ENCODE measurements around the gene KCNJ12.
"Not testable (repeated sequence)": the region's sequence is repeated elsewhere in the genome, so short reads cannot be mapped to it uniquely, and the experiment has no call there.

KCNJ12 gene

DNA sequence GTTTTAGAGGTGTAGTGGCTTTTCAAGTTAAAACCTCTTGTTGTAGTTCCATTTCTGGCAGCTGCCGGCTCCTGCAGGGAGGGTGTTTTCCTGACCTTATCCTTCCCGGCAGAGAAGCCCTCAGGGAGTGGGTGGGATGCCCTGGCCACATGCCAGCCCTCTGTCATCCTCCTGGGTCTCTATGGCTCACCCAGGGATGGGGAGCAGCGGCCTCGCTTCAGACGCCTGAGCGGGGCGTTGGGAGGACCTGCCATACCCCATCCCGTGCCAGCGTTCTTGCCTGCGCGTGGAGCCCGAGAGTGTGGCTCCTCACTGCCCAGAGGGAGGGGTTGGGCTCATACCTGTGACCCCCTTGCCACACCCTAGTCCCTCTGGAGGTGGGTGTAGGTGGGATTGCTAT is 11.9 kb downstream of the KCNJ12 start:
- DNase-seq: no peak

DNA sequence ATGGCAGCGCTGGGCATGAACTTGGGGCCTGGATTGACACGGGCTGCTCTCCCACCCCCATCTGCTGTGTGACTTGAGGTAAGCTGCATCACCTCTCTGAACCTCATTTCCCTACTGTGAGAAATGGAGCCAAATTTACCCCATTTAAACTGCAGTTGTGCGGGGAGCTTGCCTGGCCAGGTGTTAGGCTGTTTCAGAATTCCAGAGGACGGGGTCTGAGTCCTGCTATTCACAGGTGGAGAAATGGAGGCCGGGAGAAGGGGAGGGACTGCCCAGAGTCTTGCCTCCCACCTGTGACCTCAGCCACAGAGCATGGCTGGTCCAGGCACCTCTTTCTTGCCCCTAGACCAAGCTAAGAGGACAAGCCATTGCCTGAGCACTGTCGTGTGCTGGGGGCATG is 12.8 kb downstream of the KCNJ12 start:
- DNase-seq: no peak

DNA sequence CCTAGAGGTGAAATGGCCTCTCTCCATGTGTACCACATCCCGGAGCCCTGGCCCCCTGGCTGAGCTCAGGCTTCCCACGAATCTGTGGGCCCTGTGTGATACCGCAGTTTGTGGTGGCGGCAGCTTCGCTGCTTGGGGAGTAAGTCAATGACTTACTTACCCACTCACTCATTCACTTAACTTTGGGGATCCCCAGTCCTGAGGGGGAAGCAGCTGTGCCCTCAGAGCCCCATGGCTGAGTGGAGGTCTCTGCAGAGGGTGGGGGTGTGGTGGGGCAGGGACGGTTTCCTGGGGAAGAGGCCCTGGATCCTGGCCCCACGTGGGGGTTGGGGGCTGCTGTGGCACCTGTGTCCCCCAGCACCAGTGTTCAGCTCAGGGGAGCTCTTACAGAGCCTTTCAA is 13.2 kb downstream of the KCNJ12 start:
- DNase-seq: no peak

DNA sequence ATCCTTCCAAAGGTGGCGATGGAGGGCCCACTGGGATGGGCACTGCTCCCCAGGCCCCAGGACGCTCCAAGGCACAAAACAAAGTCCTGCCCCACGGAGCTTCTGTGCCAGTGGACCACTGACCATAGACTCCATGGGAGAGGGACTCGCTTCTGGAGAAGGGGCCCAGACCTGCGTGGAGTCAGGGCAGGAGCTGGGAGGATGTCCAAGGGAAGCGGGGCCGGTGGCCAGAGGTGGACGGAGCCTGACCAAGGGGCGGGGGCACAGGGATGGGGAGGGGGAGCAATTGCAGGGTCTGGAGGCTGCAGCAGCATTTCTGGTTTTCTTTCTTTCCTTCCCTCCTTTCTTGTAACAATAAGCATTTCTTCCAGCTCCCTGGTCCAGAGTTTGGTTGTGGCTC is 14.1 kb downstream of the KCNJ12 start:
- no peak for DNase-seq

DNA sequence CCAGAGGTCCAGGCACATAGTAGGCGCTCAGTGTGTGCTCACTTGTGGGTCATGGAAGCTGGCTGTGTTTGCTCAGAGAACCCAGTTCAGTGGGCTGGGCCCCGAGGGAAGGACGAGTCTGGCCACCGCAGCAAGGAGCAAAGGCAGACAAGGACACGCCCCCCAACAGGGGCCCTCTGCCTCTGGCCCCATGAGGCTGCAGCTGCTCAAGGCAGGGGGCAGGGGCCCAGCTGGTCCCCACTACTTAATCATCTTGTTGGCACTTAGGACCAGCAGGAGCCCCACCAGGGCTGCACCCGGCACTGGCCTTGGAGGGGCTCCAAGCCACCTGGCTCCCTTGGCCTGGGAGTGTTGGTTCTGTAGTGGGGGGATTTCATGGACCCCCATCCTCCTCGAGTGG is 16.1 kb downstream of the KCNJ12 start:
- no peak for DNase-seq

DNA sequence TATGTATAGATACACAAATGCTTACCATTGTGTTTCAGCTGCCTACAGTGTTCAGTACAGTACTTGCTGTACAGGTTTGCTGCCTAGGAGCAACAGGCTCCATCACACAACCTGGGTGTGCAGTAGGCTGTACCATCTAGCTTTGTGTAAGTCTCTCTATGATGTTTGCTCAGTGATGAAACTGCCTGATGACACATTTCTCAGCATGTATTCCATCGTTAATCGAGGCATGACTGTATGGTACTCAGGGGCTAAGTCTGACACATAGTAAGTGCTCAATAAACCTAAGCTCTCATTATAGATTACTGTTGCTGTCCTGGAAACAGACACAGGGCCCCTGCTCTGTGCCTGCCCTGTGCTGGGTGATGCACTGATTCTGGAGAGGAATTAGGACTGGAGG is 18.1 kb downstream of the KCNJ12 start:
- DNase-seq: no peak

DNA sequence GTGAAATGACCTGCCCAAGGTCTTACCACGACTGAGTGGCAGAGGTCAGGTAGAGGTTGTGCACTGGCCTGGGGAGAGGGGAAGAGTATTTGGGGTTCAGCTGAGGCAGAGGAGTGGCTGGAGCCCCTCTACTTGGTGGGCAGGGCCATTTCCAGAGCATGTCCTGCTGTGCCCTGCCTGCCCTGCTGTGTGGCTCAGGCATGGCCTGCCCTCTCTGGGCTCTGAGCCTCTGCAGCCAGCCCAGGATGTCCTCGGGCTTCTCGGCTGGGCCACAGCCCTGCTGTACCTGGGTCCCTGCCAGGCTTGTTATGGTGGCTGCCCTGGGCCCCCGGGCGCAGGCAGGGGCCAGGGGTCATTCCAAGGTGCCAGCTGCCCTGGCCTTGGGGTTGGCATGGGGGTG is 19.6 kb downstream of the KCNJ12 start:
- DNase-seq: no peak

DNA sequence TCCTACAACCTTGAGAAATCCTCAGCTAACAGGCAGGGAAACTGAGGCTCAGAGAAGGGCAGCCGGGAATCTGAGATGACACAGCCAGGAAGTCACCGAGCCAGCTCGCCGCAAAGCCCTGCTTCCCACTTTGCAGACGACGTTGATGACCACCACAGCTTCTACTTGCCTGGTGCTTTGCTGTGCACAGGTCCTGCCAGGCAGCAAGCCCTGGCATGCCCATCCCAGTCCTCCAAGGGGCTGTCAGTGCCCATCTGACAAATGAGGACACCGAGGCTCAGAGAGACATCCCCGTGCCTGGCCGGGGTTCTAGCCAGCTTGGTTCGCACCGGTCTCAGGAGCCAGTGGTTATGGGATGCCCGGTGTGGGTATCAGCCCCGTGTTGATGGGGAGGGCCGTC is 20.1 kb downstream of the KCNJ12 start:
- no peak for DNase-seq

DNA sequence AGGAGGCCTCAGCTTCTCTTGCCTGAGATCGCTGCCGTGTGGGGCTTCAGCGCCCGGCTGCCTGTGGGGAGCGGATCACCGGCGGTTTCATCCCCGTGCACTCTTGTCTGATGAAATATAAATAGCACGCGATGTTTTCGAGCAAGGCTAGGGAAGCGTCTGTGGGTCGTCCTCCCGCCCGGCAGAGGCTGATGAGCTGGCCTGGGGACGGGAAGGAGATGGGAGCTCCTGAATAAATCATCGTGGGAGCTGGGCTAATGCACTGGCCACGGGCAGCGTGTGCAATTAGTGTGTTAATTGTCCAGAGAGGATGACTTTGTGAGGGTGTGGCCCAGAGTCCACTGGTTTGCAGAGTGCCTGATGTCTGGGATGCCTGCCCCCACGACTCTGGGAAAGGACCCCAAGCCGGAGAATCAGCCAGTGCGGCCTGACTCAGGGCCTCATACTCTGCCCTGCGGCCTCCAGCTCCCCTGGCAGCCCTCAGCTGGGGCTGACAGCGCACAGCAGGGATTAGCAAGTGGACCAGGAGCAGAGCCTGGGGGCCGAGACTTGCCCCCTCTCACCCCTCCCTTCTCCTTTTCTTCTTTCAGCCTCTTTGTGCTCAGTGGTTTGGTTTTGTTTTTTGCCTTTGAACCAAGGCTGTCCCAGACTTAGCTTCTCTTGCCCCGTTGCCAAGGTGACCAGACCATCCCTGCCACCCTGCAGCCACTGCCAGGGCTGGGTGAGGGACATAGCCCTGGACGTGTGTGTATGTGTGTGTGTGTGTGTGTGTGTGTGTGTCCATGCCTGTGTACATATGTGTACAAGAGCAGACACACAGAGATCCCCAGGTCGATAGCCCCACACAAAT is 21.4 kb downstream of the KCNJ12 start:
- DNase-seq: no peak

DNA sequence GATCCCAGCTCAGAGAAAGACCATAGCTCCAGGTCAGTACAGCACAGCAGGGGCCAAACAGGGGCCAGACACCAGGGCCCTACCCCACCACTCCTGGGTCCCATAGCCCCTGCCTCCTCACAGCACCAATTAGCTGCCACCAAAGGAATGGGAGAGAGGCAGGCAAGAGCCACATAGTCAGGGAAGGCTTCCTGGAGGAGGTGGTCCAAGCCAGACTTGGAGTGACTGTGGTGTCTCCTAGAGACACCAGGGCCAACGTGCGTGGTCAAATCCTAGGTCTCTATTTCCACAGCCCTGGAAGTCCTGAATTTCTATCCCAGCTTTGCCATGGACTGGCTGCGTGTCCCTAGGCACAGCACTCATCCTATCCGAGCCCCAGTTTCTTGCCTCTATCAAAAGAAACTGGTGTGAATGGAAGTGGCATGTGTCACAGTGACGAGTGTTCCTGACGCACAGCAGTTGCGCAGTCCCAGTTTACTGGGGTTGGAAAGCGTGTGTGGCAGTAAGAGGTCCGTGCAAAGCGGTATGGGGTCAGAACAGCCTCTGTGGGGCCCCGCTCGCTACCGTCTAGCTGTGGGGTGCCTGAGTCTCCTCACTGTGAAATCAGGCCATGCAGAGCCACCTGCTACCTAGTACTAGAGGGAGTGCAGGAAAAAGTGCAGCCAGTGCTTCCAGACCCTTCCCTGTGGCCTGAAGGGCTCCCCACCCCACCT is 23.5 kb downstream of the KCNJ12 start:
- DNase-seq: no peak

DNA sequence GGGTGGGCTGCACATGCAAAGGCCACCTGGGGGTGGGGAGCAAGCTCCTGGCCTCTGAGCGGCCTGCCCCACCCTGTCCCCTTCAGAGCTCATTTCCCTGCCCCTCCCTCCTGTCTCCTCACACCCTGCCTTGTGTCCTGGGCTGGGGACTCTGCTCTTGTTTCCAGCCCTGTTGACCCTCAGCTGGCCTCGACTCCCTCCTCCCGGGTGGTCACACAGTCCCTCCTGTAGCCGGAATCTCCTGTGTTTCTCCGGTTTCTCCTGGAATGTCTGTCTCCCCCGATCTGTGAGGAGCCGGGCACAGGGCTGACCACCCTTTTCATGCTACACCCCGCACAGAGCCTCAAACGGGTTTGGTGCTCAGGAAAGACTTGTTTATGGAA is 24.0 kb downstream of the KCNJ12 start:
- not testable (repeated sequence) for DNase-seq

DNA sequence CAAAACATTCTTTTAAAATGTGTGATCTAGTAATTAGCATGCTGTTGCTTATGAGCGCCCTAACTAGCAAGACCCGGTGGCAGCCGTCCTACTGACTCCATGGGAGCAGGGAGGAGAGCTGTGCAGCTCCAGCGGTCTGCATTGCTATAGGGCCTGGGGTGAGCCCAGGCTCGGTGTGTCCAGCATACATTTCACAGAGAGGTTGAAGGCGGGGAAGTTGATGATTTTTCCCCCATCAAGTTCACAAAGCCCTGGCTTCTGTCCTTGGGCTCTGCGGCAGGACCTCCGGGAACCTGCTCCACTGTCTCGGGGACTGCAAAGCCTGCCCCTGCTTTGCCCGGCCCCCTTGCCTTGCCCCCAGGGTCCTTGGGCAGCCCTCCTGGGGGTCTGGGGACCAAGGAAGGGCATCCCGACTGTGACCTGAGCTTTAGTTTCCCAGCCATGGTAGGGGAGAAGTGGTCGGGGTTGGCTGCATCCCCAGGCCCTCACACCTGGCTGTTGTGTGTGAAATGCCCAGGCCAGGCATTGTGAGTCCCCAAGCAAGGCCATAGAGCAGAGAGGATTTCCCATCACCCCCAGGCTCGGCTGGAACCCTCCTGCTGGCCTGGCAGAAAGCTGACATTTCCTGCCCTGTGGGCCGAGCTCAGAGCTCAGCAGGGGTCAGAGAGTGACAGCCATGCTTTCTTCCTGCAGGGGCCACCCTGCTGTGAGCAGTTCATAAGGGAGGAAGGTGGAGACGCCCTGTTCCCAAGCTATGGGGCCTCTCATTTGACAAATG is 24.8 kb downstream of the KCNJ12 start:
- DNase-seq: no peak

DNA sequence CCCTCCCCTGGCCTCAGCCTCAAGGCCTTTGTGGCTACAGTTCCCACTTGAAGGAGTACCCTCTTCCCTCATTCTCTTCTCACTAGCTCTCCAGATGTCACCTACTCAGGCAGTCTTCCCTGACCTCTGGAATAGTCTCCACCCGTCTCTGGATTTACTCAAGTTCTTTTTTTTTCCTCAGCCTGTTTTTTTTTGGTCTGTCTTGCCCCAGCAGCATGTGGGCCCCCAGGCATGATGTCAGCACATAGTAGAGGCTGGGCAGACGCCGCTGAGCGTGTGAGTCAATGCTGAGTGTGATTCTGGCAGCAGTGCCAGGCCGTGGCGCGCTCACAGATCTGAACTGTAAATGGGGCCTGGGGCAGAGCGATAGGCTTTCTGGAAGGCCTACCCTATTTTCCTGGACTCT is 26.0 kb downstream of the KCNJ12 start:
- DNase-seq: not testable (repeated sequence)

DNA sequence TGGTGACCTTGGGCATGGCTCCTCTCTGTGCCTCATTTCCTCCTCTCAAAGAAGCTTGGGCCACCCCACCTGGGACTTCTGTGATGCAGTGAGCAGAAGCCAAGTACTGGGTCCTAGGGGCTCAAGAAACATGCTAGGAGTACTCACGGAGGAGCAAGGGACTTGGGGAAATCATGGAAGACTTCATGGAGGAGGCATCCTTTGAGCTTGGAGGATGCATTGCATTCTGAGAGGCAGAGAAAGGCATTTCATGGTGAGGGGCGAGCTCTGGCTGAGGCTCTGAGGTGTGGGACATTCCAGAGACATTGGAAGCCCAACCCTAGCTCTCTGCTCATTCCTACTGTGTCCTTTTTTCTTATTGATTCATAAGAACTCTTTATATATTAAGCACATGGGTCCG is 26.8 kb downstream of the KCNJ12 start:
- DNase-seq: not testable (repeated sequence)

DNA sequence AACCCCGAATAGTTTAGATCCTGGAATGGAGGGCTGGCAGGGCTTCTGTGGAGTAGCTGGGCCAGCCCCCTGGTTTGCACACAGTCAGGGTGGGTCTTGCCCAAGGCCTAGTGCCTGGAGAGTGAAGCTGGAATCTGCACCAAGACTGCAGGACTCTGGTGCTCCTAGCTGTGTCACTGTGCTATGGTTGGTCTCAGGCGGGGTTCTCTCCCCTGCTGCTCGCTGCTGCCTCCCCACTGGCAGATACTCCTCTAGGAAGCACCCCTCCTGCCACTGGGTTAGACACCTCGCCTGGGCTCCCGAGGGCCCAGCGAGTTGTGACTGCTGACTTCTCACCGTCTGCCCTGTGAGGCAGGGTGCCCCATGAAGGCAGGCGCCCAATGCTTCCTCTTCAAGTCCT is 27.9 kb downstream of the KCNJ12 start:
- DNase-seq: not testable (repeated sequence)

DNA sequence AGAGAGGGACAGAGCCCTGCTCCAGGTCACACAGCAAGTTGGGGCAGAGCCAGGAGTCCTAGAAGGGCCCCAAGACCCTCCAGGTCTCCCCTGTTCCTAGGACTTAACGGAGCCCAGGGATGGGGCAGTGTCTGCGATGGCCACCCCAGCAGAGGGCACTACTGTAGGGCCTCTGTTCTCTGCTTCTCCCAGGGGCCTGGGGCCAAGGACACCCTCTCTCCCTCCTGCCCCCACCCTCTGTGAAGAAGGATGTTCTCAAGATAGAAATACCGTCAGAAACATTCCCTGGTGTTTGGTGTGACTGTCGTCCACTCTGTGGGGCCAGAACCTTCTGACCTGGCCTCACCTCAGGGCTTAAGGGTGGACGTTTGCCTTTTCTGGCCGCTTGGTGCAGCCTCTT is 28.4 kb downstream of the KCNJ12 start:
- DNase-seq: not testable (repeated sequence)

DNA sequence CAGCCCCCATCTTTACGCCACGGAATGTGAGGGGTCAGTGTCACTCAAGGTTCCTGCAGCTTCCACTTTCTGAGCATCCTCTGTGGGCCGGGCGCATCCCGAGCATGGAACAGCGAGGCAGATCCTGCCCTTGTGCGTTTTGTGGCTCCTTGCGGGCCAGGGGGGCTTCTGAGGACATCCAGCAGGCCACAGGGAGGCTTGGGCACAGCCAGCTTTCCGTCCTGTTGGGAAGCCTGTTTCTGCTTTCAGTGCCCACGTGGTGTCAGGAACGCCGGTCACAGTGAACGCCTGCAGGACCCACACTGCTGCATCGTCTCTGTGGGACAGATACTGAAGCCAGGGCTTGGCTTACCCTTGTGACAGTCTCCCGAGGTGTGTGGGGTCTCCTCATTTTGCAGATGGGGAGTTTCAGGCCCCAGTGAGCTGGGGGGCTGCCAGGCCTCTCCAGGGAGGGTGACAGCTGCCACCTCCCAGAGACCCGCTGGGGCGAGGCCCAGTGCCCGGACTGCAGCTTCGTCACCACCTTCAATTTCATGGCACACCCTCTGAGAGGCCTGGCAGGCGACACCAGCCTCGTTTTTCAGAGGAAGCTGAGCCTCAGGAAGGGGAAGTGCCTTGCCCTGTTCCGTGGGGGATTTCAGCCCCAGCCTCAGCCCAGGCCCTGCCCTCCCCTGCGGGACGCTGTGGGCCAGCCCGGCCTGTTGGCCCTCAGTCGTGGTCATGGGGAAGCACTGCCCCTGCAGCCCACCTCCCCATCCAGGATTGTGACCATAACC is 29.0 kb downstream of the KCNJ12 start:
- DNase-seq: peak; percentile 16

DNA sequence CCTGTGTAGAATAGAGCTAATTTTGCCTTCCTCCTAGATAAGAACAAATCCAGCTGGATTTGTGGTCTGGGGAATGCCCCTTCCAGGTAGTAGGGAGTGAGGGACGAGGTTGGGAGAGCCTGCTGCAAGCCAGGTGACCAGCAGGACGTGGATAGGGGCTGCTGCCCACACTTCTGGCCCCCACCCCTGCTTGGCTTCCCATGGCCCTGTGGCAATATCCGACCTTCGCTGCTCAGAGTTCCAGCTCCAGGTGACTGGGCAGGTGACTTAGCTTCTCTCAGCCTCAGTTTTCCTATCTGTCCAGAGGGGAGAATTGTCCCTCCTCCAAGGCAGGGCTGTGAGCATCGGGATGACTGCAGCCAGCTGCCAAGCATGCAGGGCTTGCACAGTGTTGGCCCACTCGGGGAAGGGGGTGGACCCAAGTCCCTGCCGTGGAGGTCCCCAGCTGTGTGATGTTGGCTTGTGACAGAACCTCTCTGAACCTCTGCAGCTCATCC is 29.8 kb downstream of the KCNJ12 start:
- DNase-seq: not testable (repeated sequence)

DNA sequence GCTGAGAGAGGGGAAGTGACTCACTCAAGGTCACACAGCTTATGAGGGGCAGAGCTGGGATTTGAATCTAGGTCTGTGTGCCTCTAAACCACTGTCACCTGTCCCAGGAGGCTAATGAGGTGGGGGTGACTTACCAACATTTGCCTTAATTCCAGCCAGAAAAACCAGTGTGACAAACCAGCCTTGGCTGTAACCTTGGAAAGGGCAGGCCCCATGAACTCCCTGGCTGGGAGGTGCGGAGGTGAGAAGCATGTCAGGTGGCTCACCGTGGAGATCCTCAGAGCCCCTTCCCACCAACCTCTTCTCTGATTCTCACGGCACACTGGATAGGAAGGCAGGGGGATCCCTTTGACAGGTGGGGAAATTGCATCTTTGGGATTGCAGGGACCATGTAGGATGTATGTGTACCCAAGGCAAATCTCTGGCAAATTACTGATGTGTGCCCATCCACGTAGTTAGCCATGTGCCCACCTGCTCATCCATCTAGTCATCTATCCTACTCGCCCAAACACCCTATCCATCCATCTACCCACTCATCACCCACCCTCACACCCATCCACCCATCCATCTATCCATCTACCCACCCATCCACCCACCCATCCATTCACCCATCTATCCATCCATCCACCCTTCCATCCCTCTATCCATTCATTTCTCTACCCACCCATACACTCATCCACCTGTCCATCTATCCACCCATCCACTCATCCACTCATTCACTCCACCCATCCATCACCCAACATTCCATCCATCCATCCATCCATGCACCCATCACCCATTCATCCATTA is 30.7 kb downstream of the KCNJ12 start:
- not testable (repeated sequence) for DNase-seq

DNA sequence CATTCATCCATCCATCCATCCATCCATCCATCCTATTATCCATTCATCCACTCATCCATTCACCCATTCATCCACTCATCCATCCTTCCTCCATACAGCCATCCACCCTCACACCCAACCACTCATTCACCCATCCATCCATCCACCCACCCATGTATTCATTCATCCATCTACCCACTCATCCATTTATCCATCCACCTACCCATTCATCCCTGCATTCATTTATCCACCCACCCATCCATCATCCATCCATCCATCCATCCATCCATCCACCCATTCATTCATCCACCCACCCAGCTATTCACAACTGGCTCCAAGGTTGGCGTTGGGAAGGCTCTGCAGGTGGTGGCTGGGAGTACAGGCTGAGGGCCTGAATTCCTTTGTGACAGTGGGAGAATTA is 31.6 kb downstream of the KCNJ12 start:
- not testable (repeated sequence) for DNase-seq

DNA sequence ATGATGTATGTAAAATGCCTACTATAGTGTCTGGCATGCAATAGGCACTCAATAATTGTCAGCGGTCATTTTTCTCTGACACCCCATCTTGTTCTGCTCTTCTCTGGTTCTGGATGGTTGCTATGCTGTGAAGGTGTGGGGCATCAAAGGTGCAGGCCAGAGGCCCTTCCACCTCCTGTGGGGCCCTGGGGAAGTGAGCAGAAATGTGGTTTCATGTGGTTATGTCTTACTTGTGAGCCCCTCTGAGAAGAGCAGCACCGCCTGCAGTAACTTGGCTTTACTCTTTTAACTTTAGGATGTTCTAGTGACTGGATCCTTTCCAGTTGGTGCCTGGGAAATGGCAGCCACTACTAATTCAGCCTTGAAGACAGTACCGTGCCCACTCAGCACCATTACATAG is 32.1 kb downstream of the KCNJ12 start:
- not testable (repeated sequence) for DNase-seq
